ENCODE data around the gene TAS2R39.

DNA sequence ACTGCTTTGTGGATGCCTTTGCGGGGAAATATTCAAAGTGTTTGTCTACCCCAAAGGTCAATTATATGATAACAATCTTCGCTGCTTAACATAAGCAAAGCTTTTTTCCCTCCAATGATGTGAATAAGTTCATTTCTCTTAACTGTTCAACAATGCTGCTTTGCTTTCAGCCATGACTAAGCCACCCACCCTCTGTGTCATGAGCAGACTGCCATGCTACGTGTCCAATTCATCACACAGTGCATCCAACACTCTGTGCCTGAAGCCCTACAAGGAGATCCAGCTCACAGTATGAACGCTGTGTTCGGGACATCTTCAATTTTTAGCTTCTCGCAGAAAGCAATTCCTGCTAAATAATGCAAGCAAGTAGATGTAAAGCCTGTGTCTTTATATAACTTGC, 32.9 kb downstream of the TAS2R39 start:
- TF ChIP-seq FOXM1 (IDR thresholded peaks at IDR 0.05; ENCODE audit: borderline replicate concordance): no peak
- no peak for TF ChIP-seq ZNF384 (IDR thresholded peaks at IDR 0.05)
- TF ChIP-seq FOXA1 (IDR thresholded peaks at IDR 0.05): no peak
- no peak for TF ChIP-seq BHLHE40 (IDR thresholded peaks at IDR 0.05; ENCODE audit: borderline replicate concordance)

All from HEK293T (cell line).